Testis (tissue), 3 donors: Measurements from ENCODE around the gene ZC3H15. TPM values are rescaled to one million over a fixed set of nuclear protein-coding genes. Genes with fewer than 3 reads are reported as not detected.

Source experiments
- DNase-seq: peaks from one replicate; pipeline ENCODE4 v3.0.0-alpha.2; 2019
- H3K27ac ChIP-seq, 2 donors: fragments of 200-600 bp; sonication (generic); one replicate each; pipeline ENCODE4 v1.5.1; 2019
- H3K27me3 ChIP-seq: fragments of 200-600 bp; sonication (generic); one replicate; pipeline ENCODE4 v1.5.1; 2019
- H3K36me3 ChIP-seq: fragments of 200-600 bp; sonication (generic); one replicate; pipeline ENCODE4 v1.5.1; 2017; ENCODE audit warnings: low read depth; ENCODE audit errors: missing control alignments
- H3K4me1 ChIP-seq: fragments of 200-600 bp; sonication (generic); one replicate; pipeline ENCODE4 v1.5.1; 2019
- H3K4me3 ChIP-seq, 2 donors: fragments of 200-600 bp; sonication (generic); one replicate each; pipeline ENCODE4 v1.5.1; 2017 to 2019
- H3K9me3 ChIP-seq: fragments of 200-600 bp; sonication (generic); one replicate; pipeline ENCODE4 v1.5.1; 2017
- POLR2A ChIP-seq: fragments of 450-650 bp; IDR thresholded peaks from one replicate; pipeline ENCODE4 v1.6.1; 2017; ENCODE audit warnings: antibody characterized with exemption, mild to moderate bottlenecking, moderate library complexity
- WGBS, 2 donors: methylation state at CpG; one replicate each; pipeline ENCODE4 v1.1.5; 2018; 5-methylcytosine and 5-hydroxymethylcytosine counted together
- intact Hi-C: fragments of 100-400 bp; cut with DNase I; formaldehyde crosslinking; loops from one replicate; pipeline ENCODE4 v1.15.1; 2023; ENCODE audit warnings: low total_unique reads
- polyA plus RNA-seq: library from polyadenylated mRNA; stranded (reverse); fragments of 350-450 nt; fragmentation: Illumina TruSeq; extraction: RNeasy Lipid Tissue Mini Kit (QIAGEN cat#74804); gene quantifications from one replicate; pipeline ENCODE4 v1.2.3, GENCODE V29; 2014; ENCODE audit warnings: low read depth, low replicate concordance; ENCODE audit not compliant: insufficient read depth
- total RNA-seq, 2 donors: library from RNA; depleted of rRNA; stranded (reverse); fragments of >200 nt; gene quantifications; one replicate each; pipeline ENCODE4 v1.2.3, GENCODE V29; 2016
- TF ChIP-seq, protein P1 (sequence below), 3 experiments: fragments of 450-650 bp in 2 of 3; fragments of 200-600 bp in 1 of 3; sonication (generic) in 1 of 3; IDR thresholded peaks; one replicate each; pipeline ENCODE4 v1.5.1; 2016 to 2019; ENCODE audit warnings: antibody characterized with exemption in 3 of 3, mild to moderate bottlenecking in 2 of 3, moderate library complexity in 1 of 3

Gene ZC3H15
- total and polyA plus RNA-seq, 3 donors from 2014 or later, result 36.8 to 67.4 (median 59.4) TPM

DNA sequence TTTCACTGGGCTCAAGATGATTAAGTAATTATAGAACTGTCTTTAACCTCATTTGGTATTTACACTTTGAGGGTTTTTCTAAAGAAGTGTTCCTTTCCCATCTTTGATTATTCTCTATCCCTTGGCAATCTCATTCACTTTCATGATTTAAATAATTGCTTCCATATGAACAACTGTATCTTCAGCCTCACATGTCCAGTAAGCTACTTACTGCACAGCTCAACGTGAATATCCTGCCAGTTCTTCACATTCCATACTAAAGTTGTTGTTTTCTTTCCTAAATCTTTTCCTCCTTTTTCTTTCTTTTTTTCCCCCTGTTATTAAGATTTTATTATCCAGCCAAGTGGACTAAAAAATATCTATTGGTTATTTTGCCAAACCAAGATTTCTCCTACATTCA lies 37.7 kb downstream of the ZC3H15 start:
- TF ChIP-seq POLR2A, result no peak
- TF ChIP-seq, protein P1, sequence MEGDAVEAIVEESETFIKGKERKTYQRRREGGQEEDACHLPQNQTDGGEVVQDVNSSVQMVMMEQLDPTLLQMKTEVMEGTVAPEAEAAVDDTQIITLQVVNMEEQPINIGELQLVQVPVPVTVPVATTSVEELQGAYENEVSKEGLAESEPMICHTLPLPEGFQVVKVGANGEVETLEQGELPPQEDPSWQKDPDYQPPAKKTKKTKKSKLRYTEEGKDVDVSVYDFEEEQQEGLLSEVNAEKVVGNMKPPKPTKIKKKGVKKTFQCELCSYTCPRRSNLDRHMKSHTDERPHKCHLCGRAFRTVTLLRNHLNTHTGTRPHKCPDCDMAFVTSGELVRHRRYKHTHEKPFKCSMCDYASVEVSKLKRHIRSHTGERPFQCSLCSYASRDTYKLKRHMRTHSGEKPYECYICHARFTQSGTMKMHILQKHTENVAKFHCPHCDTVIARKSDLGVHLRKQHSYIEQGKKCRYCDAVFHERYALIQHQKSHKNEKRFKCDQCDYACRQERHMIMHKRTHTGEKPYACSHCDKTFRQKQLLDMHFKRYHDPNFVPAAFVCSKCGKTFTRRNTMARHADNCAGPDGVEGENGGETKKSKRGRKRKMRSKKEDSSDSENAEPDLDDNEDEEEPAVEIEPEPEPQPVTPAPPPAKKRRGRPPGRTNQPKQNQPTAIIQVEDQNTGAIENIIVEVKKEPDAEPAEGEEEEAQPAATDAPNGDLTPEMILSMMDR (IDR thresholded peaks at IDR 0.05), result no peak
- Histone ChIP-seq H3K4me1 (no peaks in the 10 kb centered on the region), H3K36me3 (no peaks in the 10 kb centered on the region), H3K4me3 (no peak overlapping the region), H3K9me3 (no peaks in the 10 kb centered on the region), H3K27me3 (no peaks in the 10 kb centered on the region), H3K27ac (no peak overlapping the region)
- no peak for DNase-seq
- 52 to 63% methylated on average over 1 of the region's 1 CpG for WGBS, 2 donors
- intact Hi-C loops, result no loop called here

DNA sequence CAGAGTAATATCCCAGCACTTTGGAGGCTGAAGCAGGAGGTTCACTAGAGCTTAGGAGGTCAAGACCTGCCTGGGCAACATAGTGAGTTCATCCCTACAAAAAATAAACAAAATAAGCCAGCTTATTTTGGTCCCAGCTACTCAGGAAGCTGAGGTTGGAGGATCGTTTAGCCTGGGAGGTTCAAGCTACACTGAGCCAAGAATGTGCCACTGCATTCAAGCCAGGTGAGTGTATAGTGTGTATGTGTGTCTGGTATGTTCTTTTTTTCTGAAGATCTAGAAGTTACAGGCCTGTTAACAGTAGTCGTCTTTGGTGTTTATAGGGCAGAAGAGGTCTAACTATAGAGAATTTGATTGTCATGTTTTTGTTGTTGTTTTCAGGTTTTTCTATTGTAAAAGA lies 40.2 kb downstream of the ZC3H15 start:
- no peak for DNase-seq
- 63 to 80% methylated on average over 2 of the region's 2 CpGs for WGBS, 2 donors
- H3K27ac ChIP-seq, result no peak overlapping the region

DNA sequence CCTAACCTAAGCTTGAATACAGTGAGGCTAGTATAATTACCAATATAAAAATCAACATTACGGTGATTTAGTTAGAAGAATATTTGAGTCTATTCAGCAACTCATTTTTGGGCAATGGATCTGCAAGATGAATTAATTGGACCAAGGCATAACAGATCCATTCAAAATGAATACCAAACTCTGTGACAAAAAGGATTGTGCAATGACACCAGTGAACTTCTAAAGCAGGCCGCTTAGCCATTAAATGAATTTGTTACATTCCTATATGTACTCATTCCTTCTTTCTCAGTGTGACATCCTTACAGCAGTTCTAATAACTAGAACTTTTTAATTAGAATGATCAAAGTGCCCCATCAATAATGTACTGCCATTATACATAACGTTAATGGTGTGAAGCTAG lies 44.3 kb downstream of the ZC3H15 start:
- no peak for DNase-seq
- Histone ChIP-seq H3K9me3 (no peaks in the 10 kb centered on the region), H3K36me3 (no peaks in the 10 kb centered on the region), H3K4me3 (no peak overlapping the region), H3K4me1 (no peaks in the 10 kb centered on the region), H3K27me3 (no peaks in the 10 kb centered on the region), H3K27ac (no peak overlapping the region)
- TF ChIP-seq, protein P1 (IDR thresholded peaks at IDR 0.05), result no peak
- 90 to 93% methylated on average over 3 of the region's 3 CpGs for whole genome bisulfite sequencing, 2 donors
- intact Hi-C loops, result no loop called here

More for the DNA sequence above, 40.2 kb downstream of the ZC3H15 start:
- TF ChIP-seq, protein P1 (IDR thresholded peaks at IDR 0.05), result no peak
- no peak for TF ChIP-seq POLR2A
- H3K4me1 ChIP-seq, result no peaks in the 10 kb centered on the region
- no peaks in the 10 kb centered on the region for H3K36me3 ChIP-seq
- H3K27me3 ChIP-seq, result no peaks in the 10 kb centered on the region
- no peak overlapping the region for H3K4me3 ChIP-seq
- H3K9me3 ChIP-seq, result no peaks in the 10 kb centered on the region
- intact Hi-C loops, result no loop called here

DNA sequence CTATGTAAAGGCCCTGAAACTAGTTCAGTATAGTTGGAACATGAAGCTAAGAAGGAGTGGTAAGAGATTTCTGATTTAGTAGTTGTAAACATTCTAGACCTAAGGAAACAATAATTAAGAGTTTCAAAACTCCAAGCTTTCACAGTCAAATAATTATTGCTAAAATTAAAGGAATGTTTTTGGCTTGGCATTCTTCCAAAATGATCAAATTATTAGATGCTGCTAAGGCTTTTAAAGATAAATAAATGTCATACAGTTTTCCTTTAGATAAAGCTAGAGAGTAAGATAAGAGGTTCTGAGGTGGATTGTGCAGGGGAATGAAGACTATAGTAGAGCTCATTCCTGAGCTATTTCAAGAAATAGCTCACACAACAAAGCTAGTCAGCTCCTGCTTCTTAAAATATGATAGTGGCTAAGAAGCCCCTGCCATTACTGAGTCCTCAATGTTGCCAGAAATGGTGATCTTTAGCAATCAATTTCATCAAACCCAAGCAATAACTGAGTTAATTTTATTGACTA lies 45.3 kb downstream of the ZC3H15 start:
- TF ChIP-seq POLR2A, result no peak
- TF ChIP-seq, protein P1 (IDR thresholded peaks at IDR 0.05), result no peak
- no peaks in the 10 kb centered on the region for H3K9me3 ChIP-seq
- H3K4me1 ChIP-seq, result no peaks in the 10 kb centered on the region
- H3K4me3 ChIP-seq, result no peak overlapping the region
- DNase-seq, result no peak
- H3K27me3 ChIP-seq, result no peaks in the 10 kb centered on the region
- intact Hi-C loops, result no loop called here
- no peak overlapping the region for H3K27ac ChIP-seq
- no peaks in the 10 kb centered on the region for H3K36me3 ChIP-seq

DNA sequence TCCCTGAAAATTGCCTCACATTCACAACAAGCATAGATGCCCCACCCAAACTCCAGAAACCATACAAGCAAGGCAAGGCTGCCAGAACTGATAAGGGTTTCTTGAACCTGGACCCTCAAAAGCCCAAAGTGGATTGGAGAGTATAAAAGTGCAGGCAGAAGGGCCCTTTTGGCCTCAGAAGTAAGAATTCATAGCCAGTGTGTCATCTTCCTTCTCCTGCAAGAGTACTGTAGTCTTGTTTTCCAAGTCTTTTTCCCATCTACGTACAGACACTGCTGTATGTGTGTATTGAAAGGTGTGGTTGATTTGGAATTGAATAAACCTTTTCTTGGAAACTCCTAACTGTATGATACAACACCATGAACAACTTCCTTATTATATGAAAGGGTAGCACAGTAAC lies 46.8 kb downstream of the ZC3H15 start:
- Histone ChIP-seq H3K9me3 (no peaks in the 10 kb centered on the region), H3K4me3 (no peak overlapping the region), H3K4me1 (no peaks in the 10 kb centered on the region), H3K27ac (no peak overlapping the region), H3K27me3 (no peaks in the 10 kb centered on the region), H3K36me3 (no peaks in the 10 kb centered on the region)
- TF ChIP-seq, protein P1 (IDR thresholded peaks at IDR 0.05), result no peak
- TF ChIP-seq POLR2A, result no peak
- 78 to 79% methylated on average over 1 of the region's 1 CpG for WGBS, 2 donors
- no peak for DNase-seq
- intact Hi-C loops, result no loop called here
